Endothelial cell of umbilical vein (primary cell): ENCODE data around the gene GNG10. TPM values are rescaled to one million over a fixed set of nuclear protein-coding genes. Genes with fewer than 3 reads are reported as not detected.

Source experiments
- BruUV-seq: library from RNA; stranded (reverse); fragments of 400-500 nt; replicated peaks from 2 replicates; lab custom pipeline; 2021; lab: Mats Ljungman, UMichigan
- CTCF ChIA-PET: fragments of 300-600, 350-600 bp; sonication (Branson Sonifier 250); formaldehyde crosslinking; loops from one replicate; lab custom pipeline; 2021; ENCODE audit warnings: antibody characterized with exemption, inconsistent platforms; lab: Charles Lee
- POLR2A ChIA-PET: fragments of 300-600, 350-600 bp; sonication (Branson Sonifier 250); formaldehyde crosslinking; loops from one replicate; lab custom pipeline; 2021; ENCODE audit warnings: antibody characterized with exemption, inconsistent platforms; lab: Charles Lee
- DNase-seq: peaks from one replicate; pipeline ENCODE4 v3.0.0-alpha.2; 2011; ENCODE audit warnings: low read depth, low spot score
- FAIRE-seq: peaks from 2 replicates; lab custom pipeline; 2011; peaks lifted over from hg19 to GRCh38; lab: Jason Lieb, UNC
- H2AFZ ChIP-seq: 2 replicates; pipeline ENCODE4 v1.6.0; 2012; ENCODE audit warnings: low read depth, low read length, control low read depth, inconsistent platforms
- H3K27ac ChIP-seq: 2 replicates; pipeline ENCODE4 v1.5.1; 2011; ENCODE audit warnings: low read depth, mild to moderate bottlenecking, control low read depth, low read length, moderate library complexity; ENCODE audit not compliant: insufficient read depth
- H3K27me3 ChIP-seq, 2 experiments: 2 replicates each; pipeline versions ENCODE4 v1.6.0 to v1.6.1; 2011; ENCODE audit warnings: low read length in 2 of 2, mixed read lengths in 1 of 2; ENCODE audit not compliant: control insufficient read depth in 2 of 2, insufficient read depth in 2 of 2
- H3K36me3 ChIP-seq, 2 experiments: 2 replicates in 1 of 2; 3 replicates in 1 of 2; pipeline ENCODE4 v1.5.1; 2011; ENCODE audit warnings: low read length in 2 of 2, mild to moderate bottlenecking in 1 of 2, moderate library complexity in 1 of 2; ENCODE audit not compliant: control insufficient read depth in 2 of 2, insufficient read depth in 2 of 2; ENCODE audit errors: extremely low read depth in 1 of 2
- H3K4me1 ChIP-seq: 3 replicates; pipeline ENCODE4 v1.5.1; 2011; ENCODE audit warnings: mild to moderate bottlenecking, low read length; ENCODE audit not compliant: control insufficient read depth, insufficient read depth; ENCODE audit errors: extremely low read depth
- H3K4me2 ChIP-seq: 2 replicates; pipeline ENCODE4 v1.6.1; 2011; ENCODE audit warnings: low read length, control low read depth, mixed read lengths; ENCODE audit not compliant: insufficient read depth
- H3K4me3 ChIP-seq, 3 experiments: fragments of 200-600 bp in 1 of 3; sonication (generic), shearing (Covaris generic) in 1 of 3; replicated peaks in 1 of 3; 2 replicates each; pipeline ENCODE4 v1.5.1; 2011 to 2016; ENCODE audit warnings: control low read depth in 3 of 3, low read length in 3 of 3, mild to moderate bottlenecking in 2 of 3, inconsistent platforms in 1 of 3, low read depth in 1 of 3, moderate library complexity in 1 of 3; ENCODE audit not compliant: insufficient read depth in 1 of 3
- H3K79me2 ChIP-seq: 2 replicates; pipeline ENCODE4 v1.6.0; 2012; ENCODE audit warnings: low read length, inconsistent platforms; ENCODE audit not compliant: control insufficient read depth, insufficient read depth
- H3K9ac ChIP-seq: replicated peaks from 2 replicates; pipeline ENCODE3; 2011; ENCODE audit warnings: low read length, control low read depth; ENCODE audit not compliant: insufficient read depth; ENCODE audit errors: extremely low read depth
- H3K9me1 ChIP-seq: replicated peaks from 3 replicates; pipeline ENCODE4 v1.6.0; 2011; ENCODE audit warnings: mild to moderate bottlenecking, low read length; ENCODE audit not compliant: control insufficient read depth, insufficient read depth; ENCODE audit errors: extremely low read depth
- H3K9me3 ChIP-seq: replicated peaks from 2 replicates; pipeline ENCODE4 v1.5.1; 2012; ENCODE audit warnings: low read length, inconsistent platforms; ENCODE audit not compliant: control insufficient read depth, insufficient read depth
- H4K20me1 ChIP-seq: replicated peaks from 2 replicates; pipeline ENCODE3; 2011; ENCODE audit warnings: mild to moderate bottlenecking, low read length; ENCODE audit not compliant: control insufficient read depth, insufficient read depth; ENCODE audit errors: extremely low read depth
- CTCF ChIP-seq, 2 donors: IDR thresholded peaks; 1 replicate in 1 of 2; 2 replicates in 1 of 2; pipeline ENCODE4 v1.5.1; 2011; ENCODE audit warnings: low read length in 2 of 2, mild to moderate bottlenecking in 2 of 2, moderate library complexity in 2 of 2, control low read depth in 1 of 2, inconsistent platforms in 1 of 2, low read depth in 1 of 2; ENCODE audit not compliant: insufficient read depth in 1 of 2; ENCODE audit errors: extremely low read depth in 1 of 2
- EZH2 ChIP-seq: IDR thresholded peaks from 2 replicates; pipeline ENCODE4 v1.6.1; 2012; ENCODE audit warnings: borderline replicate concordance, low read depth, mild to moderate bottlenecking, moderate library complexity, low read length, inconsistent platforms; ENCODE audit not compliant: severe bottlenecking
- FOS ChIP-seq: IDR thresholded peaks from 2 replicates; pipeline ENCODE4 v1.6.1; 2011; ENCODE audit warnings: mild to moderate bottlenecking, low read length, moderate library complexity, borderline replicate concordance; ENCODE audit not compliant: insufficient read depth
- GATA2 ChIP-seq: IDR thresholded peaks from 2 replicates; pipeline ENCODE4 v1.7.0; 2011; ENCODE audit warnings: low read depth, mild to moderate bottlenecking, moderate library complexity, mixed read lengths, low read length; ENCODE audit not compliant: insufficient read length, insufficient read depth
- JUN ChIP-seq: IDR thresholded peaks from 2 replicates; pipeline ENCODE4 v1.6.1; 2011; ENCODE audit warnings: borderline replicate concordance, low read depth; ENCODE audit not compliant: insufficient read length, insufficient read depth
- MAX ChIP-seq: IDR thresholded peaks from 2 replicates; pipeline ENCODE4 v1.6.1; 2011; ENCODE audit not compliant: insufficient read depth, insufficient read length
- MYC ChIP-seq: IDR thresholded peaks from one replicate; pipeline ENCODE4 v1.6.1; 2011; ENCODE audit warnings: mild to moderate bottlenecking, low read depth, low read length
- POLR2A ChIP-seq: IDR thresholded peaks from 2 replicates; pipeline ENCODE4 v1.6.1; 2012; ENCODE audit warnings: low read depth, mild to moderate bottlenecking, control low read depth, low read length
- POLR2AphosphoS5 ChIP-seq: IDR thresholded peaks from 2 replicates; pipeline ENCODE4 v1.6.1; 2012; ENCODE audit warnings: low read depth, mild to moderate bottlenecking, control low read depth, low read length, moderate library complexity; ENCODE audit not compliant: insufficient read depth
- dilution Hi-C: fragments of 300-500 bp; cut with MboI; formaldehyde crosslinking; loops from one replicate; pipeline ENCODE4 v1.15.0; 2019; ENCODE audit warnings: low sequenced_read_pairs; ENCODE audit not compliant: extremely low pct_ligation_motif_present
- intact Hi-C: fragments of 100-400 bp; cut with micrococcal nuclease; formaldehyde crosslinking; loops from one replicate; pipeline ENCODE4 v1.10.0; 2022
- polyA plus RNA-seq, 4 experiments: library from polyadenylated mRNA; depleted of rRNA in 3 of 4; stranded (reverse) in 3 of 4; unstranded in 1 of 4; fragments of >200 nt; gene quantifications; 2 replicates each; pipeline versions ENCODE4 v1.2.1 to v1.2.3, GENCODE V29; 2011 to 2012; ENCODE audit warnings: missing spikeins in 1 of 4
- total RNA-seq: library from RNA; stranded (reverse); gene quantifications from 2 replicates; pipeline ENCODE4 v1.2.3, GENCODE V29; 2021

GNG10 gene
- total and polyA plus RNA-seq, 2 donors (not counting 3 experiments of a cell fraction or from before 2014, with no cell fraction given): 31.9 to 33.0 TPM

GRCh38 chr9:111621895-111622480 is 39.4 kb upstream of the GNG10 start:
- Histone ChIP-seq H4K20me1 (no peaks in the 10 kb centered on the region), H3K9ac (no peak overlapping the region), H3K9me1 (no peaks in the 10 kb centered on the region), H3K9me3 (no peaks in the 10 kb centered on the region), H3K4me3 (no peak overlapping the region), H3K27ac (no peak overlapping the region), H2AFZ (no peak overlapping the region), H3K79me2 (no peaks in the 10 kb centered on the region), H3K27me3 (no peaks in the 10 kb centered on the region), H3K4me2 (no peak overlapping the region), H3K36me3 (no peaks in the 10 kb centered on the region), H3K4me1 (peaks cover 4% of the 10 kb centered on the region)
- POLR2A ChIA-PET: interaction anchor here (0.9 to 1.4 kb wide), 3 partner anchors 9 to 25 kb away, joined by 4 to 6 read pairs (median 6); partner anchors contain the start of genes DNAJC25 and PTGR1
- FAIRE-seq (peak; percentile 80), DNase-seq (peak; percentile 68)
- intact Hi-C loops: loop anchor here (1.0 kb wide), 1 partner anchor 24 kb away; no protein-coding TSS in a partner anchor
- no TSS peak for BruUV-seq
- TF ChIP-seq MYC (no peak), CTCF (IDR thresholded peaks at IDR 0.05; ENCODE audit: extremely low read depth in 1 of 2, insufficient read depth in 1 of 2, low read depth in 1 of 2, low read length in 2 of 2) (peak; percentile 77 to 91)
- dilution Hi-C loops: no loop called here
- CTCF ChIA-PET: interaction anchor here (0.6 to 4.1 kb wide), 25 partner anchors 9 to 738 kb away, joined by 3 to 221 read pairs (median 5); partner anchors contain the start of genes DNAJC25, GNG10, PTGR1 and ZNF483

GRCh38 chr9:111622626-111623025 is 38.8 kb upstream of the GNG10 start:
- no peaks in the 10 kb centered on the region for H3K27me3 ChIP-seq
- no peak for TF ChIP-seq POLR2A
- TF ChIP-seq EZH2: no peak
- no peak for TF ChIP-seq GATA2
- TF ChIP-seq MYC: no peak
- no peak for TF ChIP-seq JUN
- no peak for TF ChIP-seq CTCF (IDR thresholded peaks at IDR 0.05; ENCODE audit: extremely low read depth in 1 of 2, insufficient read depth in 1 of 2, low read depth in 1 of 2, low read length in 2 of 2)
- no peak for TF ChIP-seq POLR2AphosphoS5
- TF ChIP-seq FOS: no peak
- no peak for TF ChIP-seq MAX
- no peaks in the 10 kb centered on the region for H4K20me1 ChIP-seq
- ChIA-PET CTCF (interaction anchor here (1.3 to 2.0 kb wide), 3 partner anchors 9 to 24 kb away, joined by 4 to 10 read pairs (median 8); no protein-coding TSS in a partner anchor), POLR2A (no interaction called here)
- BruUV-seq: no TSS peak
- H3K9ac ChIP-seq: no peak overlapping the region
- no peak overlapping the region for H3K4me2 ChIP-seq
- H3K27ac ChIP-seq: no peak overlapping the region
- H3K4me1 ChIP-seq: peaks cover 4% of the 10 kb centered on the region
- DNase-seq (no peak), FAIRE-seq (no peak)
- dilution Hi-C loops (no loop called here), intact Hi-C loops (loop anchor here (1.0 kb wide), 1 partner anchor 24 kb away; no protein-coding TSS in a partner anchor)
- H3K79me2 ChIP-seq: no peaks in the 10 kb centered on the region
- no peak overlapping the region for H2AFZ ChIP-seq
- no peaks in the 10 kb centered on the region for H3K36me3 ChIP-seq
- H3K4me3 ChIP-seq: no peak overlapping the region
- H3K9me1 ChIP-seq: no peaks in the 10 kb centered on the region
- no peaks in the 10 kb centered on the region for H3K9me3 ChIP-seq
